Esophagus muscularis mucosa (tissue), 3 donors: Measurements from ENCODE around the gene LARGE1.

Experiments used
- CTCF ChIP-seq, 3 experiments: fragments of 200-600 bp in 2 of 3; fragments of 450-650 bp in 1 of 3; sonication (generic) in 2 of 3; IDR thresholded peaks; one replicate each; pipeline ENCODE4 v1.5.1; 2017 to 2019; ENCODE audit warnings: antibody characterized with exemption in 3 of 3, mild to moderate bottlenecking in 2 of 3, moderate library complexity in 1 of 3
- POLR2A ChIP-seq: fragments of 450-650 bp; IDR thresholded peaks from one replicate; pipeline ENCODE4 v1.6.1; 2017; ENCODE audit warnings: antibody characterized with exemption, moderate library complexity, mild to moderate bottlenecking, low read depth
- POLR2AphosphoS5 ChIP-seq, 2 donors: sonication (generic); formaldehyde crosslinking; IDR thresholded peaks; one replicate each; pipeline ENCODE4 v1.6.1; 2017; ENCODE audit warnings: antibody characterized with exemption in 2 of 2

- no peak for TF ChIP-seq CTCF (IDR thresholded peaks at IDR 0.05)
- TF ChIP-seq POLR2AphosphoS5 (IDR thresholded peaks at IDR 0.05), result no peak
- TF ChIP-seq POLR2A, result no peak
These were observed 678.2 kb downstream of the LARGE1 start for GRCh38 chr22:33242078-33242477.
